IMR-90 (cell line): ENCODE results near the gene UVSSA. TPM values are rescaled to one million over a fixed set of nuclear protein-coding genes. Genes with fewer than 3 reads are reported as not detected.

Experiments used
- ATAC-seq: fragments of 200-7000 bp; cut with Tn5 transposase; 2 replicates; pipeline ENCODE4 v1.9.1; 2020; ENCODE audit warnings: low read depth, mild to moderate bottlenecking, moderate library complexity
- BruUV-seq: library from RNA; stranded (reverse); fragments of 400-500 nt; replicated peaks from 2 replicates; lab custom pipeline; 2021; lab: Mats Ljungman, UMichigan
- CTCF ChIA-PET: fragments of 300-600 bp; formaldehyde crosslinking; extraction: SDS; loops from one replicate; lab custom pipeline; 2021; ENCODE audit warnings: antibody characterized with exemption; lab: Yijun Ruan, JAX
- POLR2A ChIA-PET: fragments of 300-600 bp; sonication (Branson Sonifier 250); formaldehyde crosslinking; loops from one replicate; lab custom pipeline; 2022; ENCODE audit warnings: antibody characterized with exemption; ENCODE audit not compliant: unreplicated experiment; lab: Charles Lee
- DNase-seq: peaks from one replicate; pipeline ENCODE4 v3.0.0; 2013
- H2AFZ ChIP-seq: replicated peaks from 2 replicates; pipeline ENCODE3; 2013; ENCODE audit warnings: low read length, mild to moderate bottlenecking; ENCODE audit not compliant: poor library complexity
- H2AK5ac ChIP-seq: 2 replicates; pipeline ENCODE4 v1.6.1; 2013; ENCODE audit warnings: low read depth, low read length, inconsistent platforms
- H2AK9ac ChIP-seq: replicated peaks from 2 replicates; pipeline ENCODE3; 2013; ENCODE audit warnings: mild to moderate bottlenecking, low read depth, low read length, moderate library complexity; ENCODE audit not compliant: poor library complexity
- H2BK120ac ChIP-seq: 2 replicates; pipeline ENCODE4 v1.6.1; 2013; ENCODE audit warnings: low read depth, low read length, inconsistent platforms
- H2BK15ac ChIP-seq: 3 replicates; pipeline ENCODE4 v1.6.1; 2013; ENCODE audit warnings: low read depth, low read length, inconsistent platforms
- H2BK20ac ChIP-seq: 2 replicates; pipeline ENCODE4 v1.6.1; 2013; ENCODE audit warnings: low read depth, mild to moderate bottlenecking, inconsistent platforms, low read length, moderate library complexity
- H2BK5ac ChIP-seq: 2 replicates; pipeline ENCODE4 v1.6.1; 2013; ENCODE audit warnings: mild to moderate bottlenecking, low read depth, low read length, inconsistent platforms; ENCODE audit not compliant: poor library complexity, severe bottlenecking
- H3K14ac ChIP-seq: replicated peaks from 2 replicates; pipeline ENCODE4 v1.6.1; 2013; ENCODE audit warnings: low read depth, low read length, inconsistent platforms
- H3K18ac ChIP-seq: 2 replicates; pipeline ENCODE4 v1.6.1; 2013; ENCODE audit warnings: low read depth, low read length, control low read depth
- H3K23ac ChIP-seq: 2 replicates; pipeline ENCODE4 v1.6.1; 2013; ENCODE audit warnings: low read depth, low read length, inconsistent platforms
- H3K27ac ChIP-seq: 2 replicates; pipeline ENCODE4 v1.5.1; 2013; ENCODE audit warnings: mild to moderate bottlenecking, control low read depth, low read length; ENCODE audit not compliant: insufficient read depth
- H3K27me3 ChIP-seq: 2 replicates; pipeline ENCODE4 v1.6.1; 2013; ENCODE audit warnings: low read length; ENCODE audit not compliant: control insufficient read depth, insufficient read depth
- H3K36me3 ChIP-seq: 2 replicates; pipeline ENCODE4 v1.6.1; 2013; ENCODE audit warnings: low read length, mixed read lengths; ENCODE audit not compliant: control insufficient read depth, insufficient read depth
- H3K4ac ChIP-seq: 2 replicates; pipeline ENCODE4 v1.6.1; 2013; ENCODE audit warnings: low read depth, low read length, inconsistent platforms
- H3K4me1 ChIP-seq: 2 replicates; pipeline ENCODE4 v1.6.1; 2013; ENCODE audit warnings: low read length, mixed read lengths; ENCODE audit not compliant: control insufficient read depth, insufficient read depth
- H3K4me2 ChIP-seq: 2 replicates; pipeline ENCODE4 v1.6.1; 2013; ENCODE audit warnings: low read depth, mild to moderate bottlenecking, control low read depth, low read length, moderate library complexity
- H3K4me3 ChIP-seq: 2 replicates; pipeline ENCODE4 v1.5.1; 2013; ENCODE audit warnings: low read depth, mild to moderate bottlenecking, control low read depth, low read length, moderate library complexity; ENCODE audit not compliant: insufficient read depth
- H3K56ac ChIP-seq: 2 replicates; pipeline ENCODE4 v1.6.1; 2013; ENCODE audit warnings: low read length, inconsistent platforms; ENCODE audit not compliant: insufficient read depth; ENCODE audit errors: extremely low read depth
- H3K79me1 ChIP-seq, 2 experiments: 2 replicates each; pipeline ENCODE4 v1.6.1; 2013; ENCODE audit warnings: low read length in 2 of 2, inconsistent platforms in 1 of 2, low read depth in 1 of 2
- H3K9ac ChIP-seq: 2 replicates; pipeline ENCODE4 v1.6.1; 2013; ENCODE audit warnings: low read depth, low read length, control low read depth
- H3K9me1 ChIP-seq: 2 replicates; pipeline ENCODE4 v1.6.1; 2013; ENCODE audit warnings: low read length, inconsistent platforms; ENCODE audit not compliant: insufficient read depth
- H3K9me3 ChIP-seq: 2 replicates; pipeline ENCODE4 v1.6.1; 2013; ENCODE audit warnings: low read length; ENCODE audit not compliant: control insufficient read depth, insufficient read depth
- H4K20me1 ChIP-seq: 2 replicates; pipeline ENCODE4 v1.6.1; 2013; ENCODE audit warnings: low read length, inconsistent platforms; ENCODE audit not compliant: insufficient read depth
- H4K5ac ChIP-seq: 2 replicates; pipeline ENCODE4 v1.6.1; 2013; ENCODE audit warnings: mild to moderate bottlenecking, low read depth, low read length, control low read depth
- H4K8ac ChIP-seq, 2 experiments: 2 replicates each; pipeline ENCODE4 v1.6.1; 2013; ENCODE audit warnings: low read depth in 2 of 2, low read length in 2 of 2, control low read depth in 1 of 2, inconsistent platforms in 1 of 2
- H4K91ac ChIP-seq: 2 replicates; pipeline ENCODE4 v1.6.1; 2013; ENCODE audit warnings: low read depth, low read length, inconsistent platforms; ENCODE audit not compliant: insufficient read depth
- CEBPB ChIP-seq: IDR thresholded peaks from 2 replicates; pipeline ENCODE4 v1.6.1; 2012; ENCODE audit warnings: low read depth, low read length, improper control_type of control experiment
- FOS ChIP-seq: fragments of 150-350 bp; IDR thresholded peaks from 2 replicates; pipeline ENCODE4 v1.6.1; 2016; ENCODE audit warnings: low read depth, low read length
- MXI1 ChIP-seq: IDR thresholded peaks from 2 replicates; pipeline ENCODE4 v1.6.1; 2012; ENCODE audit warnings: low read depth, mild to moderate bottlenecking, low read length, moderate library complexity, borderline replicate concordance
- RFX5 ChIP-seq: IDR thresholded peaks from 2 replicates; pipeline ENCODE4 v1.8.0; 2012; ENCODE audit warnings: low read depth, mild to moderate bottlenecking, low read length, moderate library complexity
- WGBS, 2 experiments: methylation state at CpG; one replicate each; pipeline versions ENCODE4 v1.1.5 to v1.1.7; 2013; ENCODE audit warnings: missing lambda C conversion rate in 2 of 2; ENCODE audit not compliant: insufficient read length in 1 of 2; ENCODE audit errors: extremely low coverage in 2 of 2; 5-methylcytosine and 5-hydroxymethylcytosine counted together
- dilution Hi-C: fragments of 300-500 bp; cut with HindIII; formaldehyde crosslinking; loops from one replicate; pipeline ENCODE4 v1.14.3; 2018; ENCODE audit warnings: low sequenced_read_pairs; ENCODE audit not compliant: unreplicated experiment
- in situ Hi-C: fragments of 300-500 bp; cut with MboI; formaldehyde crosslinking; loops from 3 replicates; pipeline ENCODE4 v1.14.3; 2019; ENCODE audit warnings: low sequenced_read_pairs, inconsistent platforms, mixed read lengths
- intact Hi-C: fragments of 100-400 bp; cut with micrococcal nuclease; formaldehyde crosslinking; loops from 2 replicates; pipeline ENCODE4 v1.10.0; 2022
- polyA plus RNA-seq, 3 experiments: library from polyadenylated mRNA; depleted of rRNA; stranded (reverse); fragments of >200 nt; gene quantifications; 2 replicates each; pipeline ENCODE4 v1.2.3, GENCODE V29; 2012; ENCODE audit warnings: low replicate concordance in 1 of 3
- total RNA-seq: library from RNA; depleted of rRNA; stranded (reverse); fragments of >200 nt; gene quantifications from 2 replicates; pipeline ENCODE4 v1.2.3, GENCODE V29; 2012

UVSSA gene
- total and polyA plus RNA-seq, 2 of the 4 experiments (the other 2 are of a cell fraction): 1.4 to 8.4 TPM

- TF ChIP-seq CEBPB: no peak
- TF ChIP-seq RFX5: no peak
- no peak for TF ChIP-seq MXI1
Observed at GRCh38 chr4:1367936-1368289, 20.9 kb downstream of the UVSSA start (continued).

GRCh38 chr4:1368421-1369090, 21.5 kb downstream of the UVSSA start:
- TF ChIP-seq MXI1 (no peak), FOS (no peak)
- no peaks in the 10 kb centered on the region for H3K27me3 ChIP-seq
- no peak for DNase-seq
- H3K23ac ChIP-seq: no peak overlapping the region
- no peak overlapping the region for H3K4me2 ChIP-seq
- no peak overlapping the region for H3K9ac ChIP-seq
- no peak overlapping the region for H3K14ac ChIP-seq
- no peak overlapping the region for H2AK5ac ChIP-seq
- H2BK20ac ChIP-seq: no peak overlapping the region
- H2BK5ac ChIP-seq: no peak overlapping the region
- H2BK15ac ChIP-seq: no peak overlapping the region
- H3K9me1 ChIP-seq: no peaks in the 10 kb centered on the region; the same call in 1 of the 2 replicates
- no peak overlapping the region for H2AFZ ChIP-seq
- 93% methylated on average over 14 of the region's 24 CpGs; no CpG with 5 or more reads in 1 of the 2 experiments for WGBS, 2 experiments
- no peaks in the 10 kb centered on the region for H3K4me1 ChIP-seq
- ATAC-seq: no peak
- H3K4ac ChIP-seq: no peak overlapping the region
- H3K79me1 ChIP-seq: no peaks in the 10 kb centered on the region
- H4K91ac ChIP-seq: no peak overlapping the region
- H4K20me1 ChIP-seq: no peaks in the 10 kb centered on the region
- no peak overlapping the region for H4K8ac ChIP-seq
- no TSS peak for BruUV-seq
- intact Hi-C loops (loop anchor here (10.0 kb wide), 1 partner anchor 356 kb away; the partner anchor contains the start of genes TACC3 and TMEM129), dilution Hi-C loops (no loop called here), in situ Hi-C loops (no loop called here)
- no peak overlapping the region for H3K56ac ChIP-seq
- H4K5ac ChIP-seq: no peak overlapping the region
- ChIA-PET CTCF (no interaction called here), POLR2A (no interaction called here)
- H3K27ac ChIP-seq: no peak overlapping the region
- no peak overlapping the region for H3K18ac ChIP-seq
- H3K4me3 ChIP-seq: no peak overlapping the region
- H3K9me3 ChIP-seq: no peaks in the 10 kb centered on the region; the same call in 1 of the 2 replicates
- peak overlapping the region; percentile 7 for H2AK9ac ChIP-seq
- H2BK120ac ChIP-seq: no peak overlapping the region
- peaks cover 21% of the 10 kb centered on the region for H3K36me3 ChIP-seq
